ENCODE results near the gene AVEN. TPM values are rescaled to one million over a fixed set of nuclear protein-coding genes. Genes with fewer than 3 reads are reported as not detected.

AVEN gene
- total RNA-seq, 1 donor from 2014 or later, result 27.3 TPM

Other genes with a start within 250 kb of the AVEN start
- not detected in 3 replicates for gene CHRM5, start 70.7 kb downstream of the AVEN start, total RNA-seq
- 88.6 to 106 TPM (median 98.7 TPM) in 3 replicates for gene EMC7, start 62.7 kb upstream of the AVEN start, total RNA-seq
- 1.6 to 1.8 TPM (median 1.6 TPM) in 3 replicates for gene PGBD4, start 62.9 kb upstream of the AVEN start, total RNA-seq
- gene KATNBL1, start 170.9 kb upstream of the AVEN start, total RNA-seq, result 35.8 to 47.4 TPM (median 42.0 TPM) in 3 replicates
- 85.8 to 107 TPM (median 90.7 TPM) in 3 replicates for gene EMC4, start 185.8 kb upstream of the AVEN start, total RNA-seq